ENCODE results near the gene PKDREJ.

PKDREJ gene

DNA sequence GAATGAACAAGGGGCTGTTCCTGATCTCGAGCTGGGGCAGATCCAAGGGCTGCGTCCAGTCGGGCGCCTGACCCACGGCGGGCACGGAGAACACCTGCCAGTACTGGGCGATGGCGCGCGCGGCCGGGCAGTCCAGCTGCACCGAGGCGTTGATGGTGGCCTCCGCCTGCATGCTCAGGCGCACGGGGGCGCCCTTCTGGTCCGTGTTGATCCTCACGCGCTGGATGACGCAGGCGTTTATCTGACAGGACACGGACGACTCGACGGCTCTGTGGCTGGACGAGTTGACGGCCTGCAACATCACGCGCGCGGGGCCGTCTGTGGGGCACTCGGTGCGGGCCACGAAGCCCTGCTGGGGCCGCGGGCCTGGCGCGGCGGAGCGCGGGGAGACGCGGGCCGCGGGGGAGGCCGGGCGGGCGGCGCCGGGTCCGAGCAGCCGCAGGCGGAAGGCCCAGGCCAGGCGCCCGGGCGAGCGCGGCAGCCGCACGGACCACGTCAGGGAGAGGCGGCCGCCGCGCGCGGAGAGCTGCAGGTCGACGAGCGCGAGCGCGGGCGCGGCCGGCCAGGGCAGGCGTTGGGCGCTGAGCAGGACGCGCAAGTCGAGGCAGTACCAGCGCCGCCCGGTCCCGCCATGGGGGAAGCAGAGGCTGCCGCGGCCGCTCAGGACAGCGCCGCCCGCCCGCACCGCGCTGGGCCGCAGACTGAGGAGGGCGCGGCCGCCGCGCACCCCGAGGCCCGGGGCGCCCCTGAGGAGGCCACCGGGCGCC lies 511 bp downstream of the PKDREJ start:
- DNase-seq = no peak

DNA sequence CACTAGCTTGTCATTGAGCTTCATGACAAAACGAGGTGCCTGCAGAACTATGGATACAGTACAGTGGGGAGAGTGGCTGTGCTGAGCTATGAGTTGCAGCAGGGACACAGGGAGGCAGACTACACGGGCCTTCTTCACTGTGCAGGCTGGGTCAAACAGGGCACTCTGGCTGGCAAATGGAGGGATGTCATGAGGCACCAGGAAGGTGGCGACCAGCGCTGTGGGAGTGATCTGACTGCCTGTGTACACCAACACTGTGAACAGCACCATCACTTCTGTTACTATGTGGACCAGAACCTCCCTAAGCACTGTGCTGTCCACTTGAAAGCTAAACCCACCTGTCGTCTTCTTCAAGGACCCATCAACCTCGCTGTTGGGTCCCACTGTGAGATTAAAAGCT lies 3.1 kb downstream of the PKDREJ start:
- no peak for DNase-seq

DNA sequence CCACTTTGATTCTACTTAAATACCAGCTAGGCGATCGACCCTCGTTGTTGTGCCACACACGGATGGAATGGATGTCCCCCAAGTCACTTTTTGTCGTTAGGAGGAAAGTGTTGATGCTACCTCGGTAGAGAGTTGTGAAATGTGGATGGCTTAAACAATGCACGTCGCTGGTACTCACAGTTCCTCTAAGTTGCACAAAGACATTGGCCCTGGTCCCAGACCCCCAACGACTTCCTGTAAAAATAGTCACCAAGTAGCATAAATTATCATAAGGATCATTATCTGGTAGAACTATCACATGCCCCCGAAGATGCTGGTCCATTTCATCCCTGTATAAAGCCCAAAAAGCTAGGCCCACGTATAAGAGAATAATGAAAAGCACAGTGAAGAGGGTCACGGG lies 3.8 kb downstream of the PKDREJ start:
- no peak for DNase-seq

DNA sequence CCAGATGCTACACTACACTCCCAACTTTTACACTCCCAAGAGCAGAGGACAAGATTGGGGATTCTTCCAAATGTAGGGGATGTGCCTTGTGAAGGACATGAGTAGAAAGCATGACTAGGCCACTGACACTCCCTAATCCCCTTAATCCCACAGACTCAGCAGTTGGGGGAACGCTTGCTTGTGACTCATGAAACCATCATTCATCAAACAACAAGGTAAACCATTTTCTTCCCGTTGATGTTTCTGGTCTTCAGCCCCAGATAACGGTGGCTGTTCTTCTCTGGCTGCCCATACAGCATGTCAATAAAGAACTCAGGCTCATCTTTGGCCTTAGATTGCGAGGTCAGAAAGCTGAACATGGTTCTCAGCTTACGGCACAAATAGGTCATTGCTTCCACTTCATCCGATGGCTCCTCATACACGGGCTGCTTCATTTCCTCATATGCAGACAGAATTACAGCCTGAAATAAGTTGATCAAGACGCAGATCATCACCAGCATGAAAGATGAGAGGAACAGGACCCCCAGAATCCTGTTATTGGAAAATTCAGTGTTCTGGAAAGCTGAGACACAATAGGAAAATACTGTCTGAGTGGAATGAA lies 6.7 kb downstream of the PKDREJ start:
- no peak for DNase-seq

DNA sequence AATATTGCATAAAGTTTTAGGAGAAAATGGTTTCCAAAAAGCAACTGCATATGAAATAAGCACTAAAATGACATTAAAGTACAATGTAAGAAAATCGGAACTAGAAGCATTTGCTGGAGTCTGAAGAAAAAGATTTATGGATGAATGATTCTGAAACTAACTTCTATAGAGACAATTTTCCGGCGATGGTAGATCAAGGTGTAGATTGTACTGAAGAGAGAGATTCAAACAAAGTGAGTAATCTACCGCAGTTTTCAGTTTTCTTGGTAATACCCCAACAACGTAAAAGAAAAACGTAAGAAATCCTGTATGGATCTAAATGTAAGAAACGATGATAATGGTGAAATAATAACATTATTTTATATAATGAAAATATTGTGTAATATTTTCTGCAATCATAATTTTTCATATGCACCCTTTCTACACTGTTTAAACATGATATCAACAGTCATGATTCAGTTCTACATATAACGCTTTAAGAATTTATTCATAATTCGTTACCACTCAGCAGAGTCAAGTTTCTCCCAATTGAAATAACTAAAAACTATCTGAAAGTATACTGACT lies 11.2 kb downstream of the PKDREJ start:
- no peak for DNase-seq

DNA sequence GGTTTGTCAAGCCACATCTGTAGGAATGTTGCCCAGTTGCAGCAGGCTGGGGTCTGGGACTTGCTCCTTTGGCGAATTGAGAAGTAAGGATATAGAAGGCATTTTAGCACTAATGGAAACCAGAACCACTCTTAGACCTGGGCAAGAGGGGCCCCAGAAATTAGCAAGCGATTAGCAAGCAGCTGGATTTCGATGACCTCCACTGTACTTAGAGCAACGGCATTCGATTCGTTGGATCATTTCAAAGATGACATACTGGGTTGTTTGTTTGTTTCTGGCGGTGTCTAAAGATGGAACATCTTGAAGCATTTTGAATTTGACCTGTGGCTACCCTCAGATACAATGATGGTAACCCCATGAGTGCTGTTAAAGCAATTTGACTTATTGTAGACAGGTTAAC lies 11.9 kb downstream of the PKDREJ start:
- no peak for DNase-seq

DNA sequence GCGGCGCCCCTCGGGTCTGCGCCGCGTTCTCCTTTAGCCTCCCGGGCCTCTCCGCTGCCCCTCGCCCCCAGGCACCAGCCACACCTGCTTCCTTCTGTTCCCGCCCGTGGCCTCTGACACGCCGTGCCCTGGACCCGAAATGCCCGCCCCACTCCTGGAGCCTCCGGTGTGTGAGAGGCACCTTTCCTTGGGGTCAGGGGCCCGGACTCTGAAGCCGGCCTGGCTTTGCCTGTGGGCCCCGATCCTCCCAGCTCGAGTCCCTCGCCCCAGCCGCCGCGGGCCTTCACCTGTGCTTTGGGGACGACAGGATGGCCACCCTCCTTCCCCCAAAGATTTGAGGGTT lies 12.4 kb downstream of the PKDREJ start:
- peak in 1 of 6 experiments; percentile 22 for DNase-seq

DNA sequence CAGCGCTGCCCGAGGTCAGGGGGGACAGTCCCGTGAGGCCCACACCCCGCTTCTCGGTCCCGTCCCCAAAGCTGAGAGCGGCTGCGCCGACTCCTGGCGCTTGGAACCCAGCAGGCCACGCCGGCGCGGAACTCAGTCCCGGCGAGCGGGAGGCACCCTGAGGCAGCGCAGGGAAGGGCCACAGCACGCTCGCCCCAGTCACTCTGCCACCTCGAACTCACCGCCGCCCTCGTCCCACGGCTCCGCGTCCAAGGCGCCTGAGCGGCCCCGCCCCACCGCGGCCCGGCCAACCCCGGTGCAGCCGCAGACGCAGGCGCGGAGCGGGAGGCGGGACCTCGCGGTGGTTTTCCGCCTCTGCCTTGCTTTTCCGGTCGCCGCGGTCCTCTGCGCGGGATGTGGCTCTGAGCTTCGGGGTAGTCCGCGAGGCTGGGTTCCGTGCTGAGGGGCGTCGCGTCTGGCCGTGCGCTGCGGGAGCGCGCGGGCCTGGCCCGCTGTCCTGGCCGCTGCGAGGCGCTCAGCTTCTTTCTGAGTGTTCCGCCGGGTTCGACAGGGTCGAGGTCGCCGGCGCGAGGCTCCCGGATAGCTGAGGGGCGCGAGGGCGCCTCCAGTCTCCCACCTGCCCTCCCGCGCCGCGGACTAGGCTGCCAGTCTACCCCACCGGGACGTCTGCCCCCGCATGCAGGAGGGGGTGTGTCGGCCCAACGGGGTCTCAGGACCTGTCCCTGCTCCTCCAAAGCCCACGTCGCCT lies 12.9 kb downstream of the PKDREJ start, which contains the start of gene CDPF1:
CDPF1 (minus strand) TSS at position 259 of the 748 bp plus-strand sequence. CDS start 2,009 bp downstream, outside the sequence.
- DNase-seq = peak; percentile 77 to 86 (median 82)

DNA sequence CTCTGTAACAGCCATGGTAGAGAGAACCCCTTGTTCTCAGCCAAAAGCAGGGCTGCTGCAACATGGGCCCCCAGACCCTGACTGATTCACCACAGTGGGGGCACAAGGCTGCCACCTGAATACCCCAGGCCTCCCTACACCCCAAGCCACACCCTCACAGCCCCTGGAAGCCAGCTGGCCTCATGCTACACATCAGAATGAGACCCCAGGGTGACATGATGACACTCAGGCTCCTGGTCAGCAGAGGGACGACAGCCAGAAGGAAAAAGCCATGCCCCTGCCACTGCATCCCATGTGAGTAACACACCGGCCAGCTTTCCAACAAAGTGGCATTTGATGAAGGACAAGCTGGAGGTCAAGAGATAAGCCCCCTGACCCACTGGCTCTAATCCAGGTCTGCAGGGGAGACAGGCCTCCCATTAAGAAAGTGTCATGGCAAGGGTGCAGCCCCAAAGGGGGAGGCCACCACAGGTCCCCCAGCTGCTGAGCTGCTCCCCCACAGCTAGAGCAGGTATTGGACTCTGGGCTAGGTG lies 15.6 kb downstream of the PKDREJ start:
- no peak for DNase-seq

DNA sequence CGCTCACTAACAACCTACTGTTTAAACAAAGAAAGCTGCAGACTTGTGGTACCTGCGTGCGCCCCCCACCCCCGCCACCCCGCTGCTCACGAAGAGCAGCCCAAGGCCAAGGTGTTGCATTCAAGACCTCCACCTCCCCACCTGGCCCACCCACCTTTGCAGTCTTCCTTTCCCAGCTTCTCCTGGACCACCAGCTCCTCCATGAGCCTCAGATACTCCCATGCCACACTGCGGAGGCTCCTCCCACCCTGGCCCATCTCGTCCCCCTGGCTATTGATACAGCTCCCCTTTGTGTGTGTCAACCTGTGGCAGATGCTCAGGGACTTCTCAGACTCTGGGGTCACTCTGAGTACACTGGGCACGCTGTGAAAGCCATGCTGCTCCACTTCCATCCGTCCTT lies 17.0 kb downstream of the PKDREJ start:
- DNase-seq = no peak

DNA sequence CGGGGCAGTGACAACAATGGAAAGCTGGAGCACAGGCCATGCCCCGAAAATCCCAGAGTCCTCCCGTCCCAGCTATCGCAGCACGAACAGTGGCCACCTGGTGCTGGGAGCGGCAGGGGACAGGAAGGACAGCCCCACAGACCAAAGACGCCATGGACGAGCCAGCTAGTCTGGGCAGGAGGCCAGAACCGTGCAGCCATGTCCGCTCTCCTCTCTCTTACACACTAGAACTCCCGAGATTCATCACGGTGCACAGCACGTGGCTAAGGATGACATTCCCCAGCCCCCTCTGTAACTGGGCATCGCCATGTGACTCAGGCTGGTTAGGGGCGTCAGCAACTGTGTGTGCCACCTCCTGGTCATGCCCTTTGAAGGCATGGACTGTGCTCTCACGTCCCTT lies 17.6 kb downstream of the PKDREJ start:
- no peak for DNase-seq

DNA sequence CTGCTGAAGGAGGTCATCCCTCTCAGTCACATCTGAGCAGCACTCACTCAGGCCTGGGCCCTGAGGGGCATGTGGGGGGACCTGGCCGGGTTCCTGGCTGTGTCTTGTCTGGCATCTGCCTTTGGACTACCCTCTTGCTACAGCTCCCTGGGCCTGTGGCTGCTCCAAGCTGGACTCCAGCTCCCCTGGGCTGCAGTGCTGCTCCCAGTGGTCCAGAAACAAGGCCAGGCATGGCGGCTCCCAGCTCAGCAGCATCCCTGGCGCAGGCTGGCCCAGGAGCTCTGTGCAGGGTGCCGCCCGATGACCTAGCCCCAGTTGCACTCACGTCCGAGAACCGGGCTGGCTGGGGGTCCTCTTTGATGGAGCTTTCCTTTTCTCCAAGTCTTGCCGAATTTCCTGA lies 18.4 kb downstream of the PKDREJ start:
- DNase-seq = no peak

DNA sequence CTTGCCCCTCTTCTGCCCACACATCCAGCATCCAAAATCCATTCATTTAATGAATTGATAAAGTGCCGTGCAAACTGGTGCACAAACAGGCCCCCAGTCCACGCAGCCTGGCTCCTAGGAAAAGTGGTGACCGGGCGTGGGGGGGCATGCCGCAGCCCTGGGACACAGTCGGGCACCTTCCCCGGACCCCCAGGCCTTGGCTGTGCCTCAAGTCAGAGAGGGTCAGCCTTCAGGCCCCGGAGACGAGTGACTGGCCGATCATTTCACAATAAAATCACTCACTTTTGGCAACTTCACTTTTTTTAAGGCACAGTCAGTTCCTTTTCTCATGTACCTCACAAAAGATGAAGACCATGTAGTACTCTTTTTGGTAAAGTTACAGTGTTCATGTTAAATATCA lies 21.1 kb downstream of the PKDREJ start:
- no peak for DNase-seq

DNA sequence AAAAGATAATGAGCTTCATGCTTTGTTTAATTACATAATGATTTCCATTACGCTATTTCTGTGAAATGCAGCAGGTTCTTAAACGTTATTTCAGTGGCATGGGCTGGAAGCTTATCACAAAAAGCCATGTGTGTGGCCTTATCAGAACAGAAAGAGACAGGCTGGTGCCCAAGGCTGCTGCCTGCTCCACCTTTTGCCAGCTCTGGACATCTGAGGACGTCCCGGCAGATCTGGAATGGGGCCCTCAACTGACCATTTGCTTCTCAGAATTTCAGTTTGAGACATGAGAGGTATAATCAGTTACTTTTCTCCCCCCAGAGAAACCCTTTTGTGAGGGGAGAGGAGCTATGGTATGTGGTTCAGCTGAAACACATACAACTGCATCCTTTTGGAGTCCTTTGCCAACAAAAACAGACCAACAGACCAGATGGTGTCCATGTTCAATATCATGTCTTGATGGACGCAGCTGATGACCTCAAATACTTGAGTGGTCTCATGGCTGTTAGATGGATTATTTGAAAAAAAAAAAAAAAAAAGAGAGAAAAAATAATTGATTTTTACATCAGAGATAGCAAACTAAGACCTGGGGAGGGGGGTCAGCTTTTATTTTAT lies 21.6 kb downstream of the PKDREJ start:
- DNase-seq = no peak

DNA sequence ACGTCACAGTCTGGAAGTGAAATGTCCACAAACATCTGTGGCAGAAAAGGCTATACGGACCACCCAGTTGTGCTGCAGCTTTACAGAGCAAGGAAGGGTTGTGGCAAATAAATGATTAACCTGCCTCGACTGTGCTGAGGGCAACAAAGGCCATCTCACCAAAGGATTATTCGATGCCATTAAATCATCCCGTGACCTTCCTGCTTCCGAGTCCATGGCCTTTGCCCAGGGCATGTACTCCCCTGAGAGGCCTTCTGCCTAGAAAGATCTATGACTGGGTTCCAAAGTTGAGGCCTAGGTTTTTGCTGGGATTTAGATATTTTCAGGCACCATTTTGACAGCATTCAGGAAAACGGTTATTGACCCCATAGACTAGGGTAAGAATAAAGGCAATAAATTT lies 22.2 kb downstream of the PKDREJ start:
- no peak for DNase-seq

DNA sequence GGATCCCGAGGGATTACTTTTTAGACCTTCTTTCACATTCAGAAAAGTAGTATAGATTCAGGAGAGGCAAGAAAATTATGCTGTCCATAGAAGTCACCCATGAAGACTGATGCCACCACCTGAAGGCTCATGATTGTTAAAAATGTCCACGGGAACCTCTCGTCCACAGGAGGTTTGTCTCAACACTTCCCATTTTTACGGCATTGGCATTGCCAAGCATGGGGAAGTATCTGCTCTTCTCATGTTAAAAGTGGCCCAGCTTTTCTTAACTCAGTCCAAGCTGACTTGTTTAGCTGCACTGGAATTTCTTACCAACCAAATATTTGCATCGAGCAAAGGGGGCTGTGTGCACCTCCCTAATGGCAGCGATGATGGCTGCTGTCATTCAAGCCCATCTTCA lies 22.6 kb downstream of the PKDREJ start:
- DNase-seq = no peak

DNA sequence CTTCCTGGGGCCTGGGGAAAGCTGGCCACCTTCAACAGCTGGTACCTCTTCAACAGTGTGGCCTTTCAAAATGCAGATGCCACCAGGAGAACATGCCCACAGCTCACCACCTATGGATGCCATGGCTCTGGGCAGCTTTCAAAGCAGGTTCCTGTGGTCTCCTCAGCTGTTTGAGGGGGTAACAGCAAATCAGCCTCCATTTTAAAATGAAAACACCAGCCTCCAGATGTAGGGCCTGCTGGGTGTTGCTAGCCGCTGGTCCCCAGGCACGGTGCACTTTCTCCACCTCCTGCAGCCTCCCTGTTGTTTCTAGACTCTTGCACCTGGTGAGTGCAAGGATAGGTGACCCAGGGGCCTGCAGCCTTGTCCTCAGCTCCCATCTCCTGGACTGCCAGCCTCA lies 23.1 kb downstream of the PKDREJ start:
- DNase-seq = no peak

DNA sequence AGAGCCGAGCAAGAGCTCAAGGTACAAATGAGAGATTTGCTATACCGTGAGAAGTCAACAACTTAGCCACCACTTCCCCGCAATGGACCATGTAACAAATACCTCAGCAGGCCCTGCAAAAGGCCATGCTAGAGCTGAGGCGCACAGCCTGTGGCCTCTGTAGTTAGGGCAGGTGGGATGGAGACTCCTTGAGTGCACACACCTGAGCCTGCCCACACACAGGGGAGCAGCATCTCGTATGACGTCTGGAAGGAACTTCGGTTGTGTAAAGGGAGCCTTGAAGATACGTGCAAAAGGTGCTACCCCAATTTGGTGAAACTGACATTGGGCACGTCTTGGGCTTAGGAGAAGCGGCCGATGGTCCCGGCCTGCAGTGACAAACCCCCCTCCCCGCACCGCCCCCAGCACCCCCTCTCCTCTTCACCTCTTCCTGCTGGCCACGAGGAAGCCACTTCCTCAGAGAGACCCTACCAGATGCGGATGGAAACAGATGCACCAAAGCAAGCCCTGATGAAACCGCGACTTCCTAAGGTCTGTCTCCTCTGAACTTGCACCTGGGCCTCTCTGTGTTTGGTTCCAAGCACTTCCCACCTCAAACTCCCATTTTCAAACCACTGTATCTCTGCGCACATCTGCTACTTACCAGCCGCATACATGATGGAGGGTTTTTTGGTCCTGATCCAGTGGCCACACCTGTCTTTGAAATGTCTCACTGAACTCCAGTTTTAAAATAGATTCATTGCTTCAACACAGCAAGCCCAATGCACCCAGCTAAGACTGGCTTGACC lies 23.7 kb downstream of the PKDREJ start:
- DNase-seq = peak in 2 of 6 experiments; percentile 12 to 36

DNA sequence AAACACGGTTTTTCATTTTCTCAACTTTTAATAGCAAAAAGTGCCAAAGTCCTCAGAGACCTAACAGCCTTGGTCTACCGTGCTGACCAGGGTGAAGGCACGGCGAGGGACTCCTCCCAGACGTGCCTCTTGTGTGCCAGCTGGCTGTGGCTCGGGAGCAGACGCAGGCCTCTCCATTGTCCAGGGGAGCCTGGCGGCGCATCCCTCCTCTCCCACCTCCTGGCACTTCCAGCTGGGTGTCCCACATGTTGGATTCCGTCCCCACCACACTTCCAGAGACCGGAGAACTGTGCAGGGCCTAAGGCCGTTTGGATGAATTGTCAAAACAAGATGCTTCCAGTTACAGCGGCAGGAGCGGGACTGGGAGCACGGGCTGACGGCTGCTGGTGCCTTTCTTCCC lies 24.6 kb downstream of the PKDREJ start:
- DNase-seq = no peak

DNA sequence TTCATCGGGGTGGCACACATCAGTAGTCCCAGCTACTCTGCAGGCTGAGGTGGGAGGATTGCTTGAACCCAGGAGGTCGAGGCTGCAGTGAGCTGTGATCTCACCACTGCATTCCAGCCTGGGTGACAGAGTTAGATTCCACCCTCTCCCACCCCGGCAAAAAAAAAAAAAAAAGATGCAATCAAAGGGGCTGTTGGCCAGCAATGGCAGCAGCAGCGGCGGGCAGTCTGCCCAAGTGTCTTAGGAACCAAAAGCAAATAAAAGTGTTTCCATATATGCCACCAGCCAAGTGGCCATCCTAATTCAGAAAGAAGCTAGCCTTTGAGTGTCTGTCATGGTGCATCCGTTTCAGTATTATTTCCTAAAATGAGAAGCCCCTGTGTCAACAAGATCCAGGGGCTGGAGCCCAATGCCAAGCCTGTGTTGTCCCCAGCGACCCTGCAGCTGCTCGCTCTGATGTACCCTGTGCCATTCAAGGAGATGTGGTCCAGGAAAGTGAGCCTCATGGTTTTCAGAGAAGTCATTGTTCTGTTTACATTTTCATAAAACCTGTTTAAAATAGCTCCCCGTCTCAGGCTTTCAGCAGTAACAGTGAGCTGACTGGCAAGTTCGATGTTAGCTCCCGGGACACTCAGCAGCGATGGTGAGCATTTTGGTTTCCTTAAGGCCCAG lies 25.6 kb downstream of the PKDREJ start:
- DNase-seq = no peak

DNA sequence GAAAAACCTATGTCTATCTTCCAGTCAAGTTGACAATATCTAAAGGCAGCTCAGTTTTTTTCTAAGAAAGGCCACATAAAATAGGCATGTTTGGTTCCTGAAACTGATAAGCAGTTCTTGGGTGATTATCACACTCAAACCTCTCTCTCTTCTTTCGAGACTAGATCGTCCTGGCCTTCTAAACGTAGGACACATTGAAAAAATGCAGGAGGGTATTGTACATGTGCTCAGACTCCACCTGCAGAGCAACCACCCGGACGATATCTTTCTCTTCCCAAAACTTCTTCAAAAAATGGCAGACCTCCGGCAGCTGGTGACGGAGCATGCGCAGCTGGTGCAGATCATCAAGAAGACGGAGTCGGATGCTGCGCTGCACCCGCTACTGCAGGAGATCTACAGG lies 28.2 kb downstream of the PKDREJ start:
- no peak for DNase-seq

DNA sequence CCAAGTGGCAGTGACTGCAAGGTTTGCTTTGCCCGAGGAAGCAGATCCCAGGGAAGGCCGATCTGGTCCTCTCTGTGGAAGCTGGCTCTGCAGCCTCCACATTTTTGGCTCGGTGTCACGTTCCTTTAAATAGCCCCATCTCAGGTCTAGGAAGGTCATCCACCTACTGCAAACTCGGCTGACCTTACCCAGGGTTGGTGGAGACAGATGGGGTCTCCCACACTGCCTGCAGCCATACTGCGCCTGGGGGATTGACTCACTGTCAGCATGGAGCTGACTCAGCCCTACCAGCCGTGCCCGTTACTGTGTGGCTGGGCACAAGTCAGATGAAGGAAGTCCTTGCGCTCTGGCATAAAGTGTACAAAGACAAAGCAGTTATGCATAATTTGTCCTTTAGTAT lies 29.9 kb downstream of the PKDREJ start:
- DNase-seq = no peak
